ENCODE data around the gene GRID2. TPM values are rescaled to one million over a fixed set of nuclear protein-coding genes. Genes with fewer than 3 reads are reported as not detected.

The GRID2 gene
- total and polyA plus RNA-seq, 2 donors from 2014 or later = 0.19 TPM; not detected in 1

DNA sequence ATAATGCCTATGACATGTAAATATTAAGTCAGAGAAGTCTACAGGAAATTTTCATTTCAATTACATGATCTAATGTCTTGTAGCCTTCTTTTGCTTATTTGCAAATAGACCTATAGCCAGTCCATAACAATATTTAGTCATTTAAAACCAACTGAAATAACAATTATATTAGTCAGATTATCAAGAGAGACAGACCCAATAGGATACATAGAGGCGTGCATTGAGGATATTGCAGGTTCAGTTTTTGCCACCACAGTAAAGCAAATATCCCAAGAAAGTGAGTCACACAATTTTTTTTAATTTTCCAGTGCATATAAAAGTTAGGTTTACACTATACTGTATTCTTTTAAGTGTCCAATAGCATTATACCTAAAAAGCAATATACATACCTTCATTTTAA lies 1175.0 kb downstream of the GRID2 start:
- no peaks in the 10 kb centered on the region for H3K4me1 ChIP-seq (ENCODE audit: control insufficient read depth in 2 of 3, insufficient read depth in 2 of 3, low read depth in 1 of 3, low read length in 3 of 3)
- intact Hi-C loops (cut with DNase I) = no loop called here
- DNase-seq (no peak), FAIRE-seq (no peak)
- H3K27me3 ChIP-seq (ENCODE audit: control insufficient read depth, insufficient read depth, low read length) = no peaks in the 10 kb centered on the region
- H3K27ac ChIP-seq (ENCODE audit: low read depth in 2 of 2, low read length in 2 of 2) = no peak overlapping the region
- no peak overlapping the region for H3K9ac ChIP-seq (ENCODE audit: low read length in 3 of 3)
- TF ChIP-seq, protein P1, sequence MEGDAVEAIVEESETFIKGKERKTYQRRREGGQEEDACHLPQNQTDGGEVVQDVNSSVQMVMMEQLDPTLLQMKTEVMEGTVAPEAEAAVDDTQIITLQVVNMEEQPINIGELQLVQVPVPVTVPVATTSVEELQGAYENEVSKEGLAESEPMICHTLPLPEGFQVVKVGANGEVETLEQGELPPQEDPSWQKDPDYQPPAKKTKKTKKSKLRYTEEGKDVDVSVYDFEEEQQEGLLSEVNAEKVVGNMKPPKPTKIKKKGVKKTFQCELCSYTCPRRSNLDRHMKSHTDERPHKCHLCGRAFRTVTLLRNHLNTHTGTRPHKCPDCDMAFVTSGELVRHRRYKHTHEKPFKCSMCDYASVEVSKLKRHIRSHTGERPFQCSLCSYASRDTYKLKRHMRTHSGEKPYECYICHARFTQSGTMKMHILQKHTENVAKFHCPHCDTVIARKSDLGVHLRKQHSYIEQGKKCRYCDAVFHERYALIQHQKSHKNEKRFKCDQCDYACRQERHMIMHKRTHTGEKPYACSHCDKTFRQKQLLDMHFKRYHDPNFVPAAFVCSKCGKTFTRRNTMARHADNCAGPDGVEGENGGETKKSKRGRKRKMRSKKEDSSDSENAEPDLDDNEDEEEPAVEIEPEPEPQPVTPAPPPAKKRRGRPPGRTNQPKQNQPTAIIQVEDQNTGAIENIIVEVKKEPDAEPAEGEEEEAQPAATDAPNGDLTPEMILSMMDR (IDR thresholded peaks at IDR 0.05; ENCODE audit: borderline replicate concordance, extremely low read depth, insufficient read depth) = no peak
- no peaks in the 10 kb centered on the region for H3K9me3 ChIP-seq (ENCODE audit: control insufficient read depth in 2 of 3, insufficient read depth in 1 of 3, low read length in 3 of 3)
- no peak overlapping the region for H3K4me3 ChIP-seq (ENCODE audit: low read length in 3 of 3)
- H3K36me3 ChIP-seq (ENCODE audit: control insufficient read depth in 2 of 3, insufficient read depth in 3 of 3, low read length in 3 of 3) = no peaks in the 10 kb centered on the region

DNA sequence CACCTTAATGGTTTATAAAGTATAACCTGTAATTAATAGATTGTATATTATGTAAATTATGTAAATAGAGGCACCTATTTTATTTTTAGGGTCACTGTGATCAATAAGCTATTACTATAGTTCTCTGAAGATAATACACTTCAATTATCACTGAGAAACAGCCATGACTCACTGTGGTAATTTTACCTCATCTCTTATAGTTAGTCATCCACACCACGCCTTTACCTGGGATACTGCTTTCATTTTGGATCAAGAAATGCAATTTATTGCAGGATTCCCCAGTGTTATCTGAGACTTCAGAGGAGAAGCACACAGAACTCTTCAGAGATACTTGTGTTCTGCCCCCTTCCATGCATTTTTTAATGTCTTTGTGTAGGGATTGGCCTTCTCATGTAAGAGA lies 1176.7 kb downstream of the GRID2 start:
- intact Hi-C loops (cut with DNase I) = no loop called here
- no peak overlapping the region for H3K4me3 ChIP-seq (ENCODE audit: low read length in 3 of 3)

DNA sequence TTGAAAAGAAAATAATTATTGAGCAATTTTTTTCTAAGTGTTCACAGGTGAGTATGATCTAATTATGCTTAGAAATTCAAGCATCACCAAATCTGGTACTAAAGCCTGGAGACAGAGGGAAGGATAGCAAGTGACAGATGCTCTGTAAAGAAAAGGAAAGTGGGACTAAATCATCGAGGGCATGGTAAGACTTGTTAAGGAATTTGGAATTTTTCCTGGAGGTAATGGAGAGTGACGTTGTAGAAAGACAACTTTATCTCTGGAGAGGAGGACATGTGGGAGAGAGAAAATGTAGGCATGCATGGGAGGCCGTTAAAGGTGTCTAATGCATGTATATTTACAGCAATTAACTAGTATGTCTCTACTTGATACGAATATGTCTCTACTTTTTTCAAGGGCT lies 1191.6 kb downstream of the GRID2 start:
- no peak for FAIRE-seq
- H3K27ac ChIP-seq (ENCODE audit: low read depth in 2 of 2, low read length in 2 of 2) = no peak overlapping the region
- H3K36me3 ChIP-seq (ENCODE audit: control insufficient read depth in 2 of 3, insufficient read depth in 3 of 3, low read length in 3 of 3) = no peaks in the 10 kb centered on the region
- H3K9me3 ChIP-seq (ENCODE audit: control insufficient read depth in 2 of 3, insufficient read depth in 1 of 3, low read length in 3 of 3) = no peaks in the 10 kb centered on the region
- H3K4me1 ChIP-seq (ENCODE audit: control insufficient read depth in 2 of 3, insufficient read depth in 2 of 3, low read depth in 1 of 3, low read length in 3 of 3) = no peaks in the 10 kb centered on the region
- H3K27me3 ChIP-seq (ENCODE audit: control insufficient read depth, insufficient read depth, low read length) = no peaks in the 10 kb centered on the region
- no peak for DNase-seq
- no peak overlapping the region for H3K9ac ChIP-seq (ENCODE audit: low read length in 3 of 3)
- no peak overlapping the region for H3K4me3 ChIP-seq (ENCODE audit: low read length in 3 of 3)
- TF ChIP-seq, protein P1 (IDR thresholded peaks at IDR 0.05; ENCODE audit: borderline replicate concordance, extremely low read depth, insufficient read depth) = no peak
- intact Hi-C loops (cut with DNase I) = no loop called here

More for the DNA sequence above, 1176.7 kb downstream of the GRID2 start:
- FAIRE-seq (no peak), DNase-seq (no peak)
- Histone ChIP-seq H3K27me3 (ENCODE audit: control insufficient read depth, insufficient read depth, low read length) (no peaks in the 10 kb centered on the region), H3K4me1 (ENCODE audit: control insufficient read depth in 2 of 3, insufficient read depth in 2 of 3, low read depth in 1 of 3, low read length in 3 of 3) (no peaks in the 10 kb centered on the region), H3K36me3 (ENCODE audit: control insufficient read depth in 2 of 3, insufficient read depth in 3 of 3, low read length in 3 of 3) (no peaks in the 10 kb centered on the region), H3K9me3 (ENCODE audit: control insufficient read depth in 2 of 3, insufficient read depth in 1 of 3, low read length in 3 of 3) (no peaks in the 10 kb centered on the region), H3K9ac (ENCODE audit: low read length in 3 of 3) (no peak overlapping the region), H3K27ac (ENCODE audit: low read depth in 2 of 2, low read length in 2 of 2) (no peak overlapping the region)
- TF ChIP-seq, protein P1 (IDR thresholded peaks at IDR 0.05; ENCODE audit: borderline replicate concordance, extremely low read depth, insufficient read depth) = no peak

DNA sequence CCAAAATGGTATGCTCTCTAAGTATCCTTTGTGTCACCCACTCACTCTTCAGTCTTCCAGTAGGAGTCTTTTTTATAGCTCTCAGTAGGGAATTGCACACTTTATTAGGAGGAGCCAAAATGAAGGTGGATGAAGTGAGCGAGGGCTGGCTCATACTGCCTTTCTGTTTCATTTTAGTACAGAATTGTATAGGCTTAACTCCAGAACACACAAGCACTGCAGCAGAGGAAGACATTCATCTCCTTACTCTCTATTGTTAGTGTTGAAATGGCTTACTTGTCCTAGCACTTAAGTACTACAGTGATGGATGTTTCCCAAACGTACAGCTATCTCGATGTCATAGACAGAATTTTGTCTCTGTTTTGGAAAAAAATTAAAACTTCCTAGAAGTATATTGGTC lies 1197.5 kb downstream of the GRID2 start:
- Histone ChIP-seq H3K27me3 (ENCODE audit: control insufficient read depth, insufficient read depth, low read length) (no peaks in the 10 kb centered on the region), H3K9me3 (ENCODE audit: control insufficient read depth in 2 of 3, insufficient read depth in 1 of 3, low read length in 3 of 3) (no peaks in the 10 kb centered on the region), H3K4me3 (ENCODE audit: low read length in 3 of 3) (no peak overlapping the region), H3K4me1 (ENCODE audit: control insufficient read depth in 2 of 3, insufficient read depth in 2 of 3, low read depth in 1 of 3, low read length in 3 of 3) (no peaks in the 10 kb centered on the region), H3K36me3 (ENCODE audit: control insufficient read depth in 2 of 3, insufficient read depth in 3 of 3, low read length in 3 of 3) (no peaks in the 10 kb centered on the region), H3K27ac (ENCODE audit: low read depth in 2 of 2, low read length in 2 of 2) (no peak overlapping the region), H3K9ac (ENCODE audit: low read length in 3 of 3) (no peak overlapping the region)
- intact Hi-C loops (cut with DNase I) = no loop called here
- TF ChIP-seq, protein P1 (IDR thresholded peaks at IDR 0.05; ENCODE audit: borderline replicate concordance, extremely low read depth, insufficient read depth) = no peak
- FAIRE-seq = no peak
- DNase-seq = no peak

Measured in kidney (tissue), 14 donors.